Fibroblast of lung (primary cell): Measurements from ENCODE around the gene KRTAP19-5.

Experiments used
- EZH2 ChIP-seq: IDR thresholded peaks from 2 replicates; pipeline ENCODE4 v1.5.1; 2012; ENCODE audit warnings: low read length, control low read depth, mild to moderate bottlenecking; ENCODE audit errors: missing control alignments
- TF ChIP-seq, protein P1 (sequence below), 2 donors: IDR thresholded peaks in 1 of 2; conservative IDR thresholded peaks in 1 of 2; 1 replicate in 1 of 2; 2 replicates in 1 of 2; pipeline ENCODE4 v1.5.1; 2011 to 2012; ENCODE audit warnings: low read length in 2 of 2, control low read depth in 1 of 2, inconsistent platforms in 1 of 2, low read depth in 1 of 2, mild to moderate bottlenecking in 1 of 2

DNA sequence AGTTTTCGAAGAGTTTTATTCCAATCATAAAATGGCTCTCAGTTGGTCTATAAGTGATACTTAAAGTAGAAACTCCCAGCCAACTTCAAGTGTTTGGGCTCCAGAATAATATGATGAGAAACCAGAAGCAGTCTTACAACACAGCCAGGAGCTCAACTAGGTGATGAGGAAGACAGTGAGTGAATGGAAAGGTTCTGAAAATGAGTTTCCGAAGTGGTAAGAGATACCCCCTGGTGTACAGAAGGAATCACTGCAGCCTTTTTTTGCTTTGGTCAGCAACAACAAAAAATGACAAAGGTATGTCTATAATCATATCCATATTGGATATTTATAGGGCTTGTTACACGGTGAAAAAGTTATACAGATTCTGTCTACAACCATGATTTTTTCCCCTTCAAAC lies 38.2 kb downstream of the KRTAP19-5 start:
- TF ChIP-seq, protein P1, sequence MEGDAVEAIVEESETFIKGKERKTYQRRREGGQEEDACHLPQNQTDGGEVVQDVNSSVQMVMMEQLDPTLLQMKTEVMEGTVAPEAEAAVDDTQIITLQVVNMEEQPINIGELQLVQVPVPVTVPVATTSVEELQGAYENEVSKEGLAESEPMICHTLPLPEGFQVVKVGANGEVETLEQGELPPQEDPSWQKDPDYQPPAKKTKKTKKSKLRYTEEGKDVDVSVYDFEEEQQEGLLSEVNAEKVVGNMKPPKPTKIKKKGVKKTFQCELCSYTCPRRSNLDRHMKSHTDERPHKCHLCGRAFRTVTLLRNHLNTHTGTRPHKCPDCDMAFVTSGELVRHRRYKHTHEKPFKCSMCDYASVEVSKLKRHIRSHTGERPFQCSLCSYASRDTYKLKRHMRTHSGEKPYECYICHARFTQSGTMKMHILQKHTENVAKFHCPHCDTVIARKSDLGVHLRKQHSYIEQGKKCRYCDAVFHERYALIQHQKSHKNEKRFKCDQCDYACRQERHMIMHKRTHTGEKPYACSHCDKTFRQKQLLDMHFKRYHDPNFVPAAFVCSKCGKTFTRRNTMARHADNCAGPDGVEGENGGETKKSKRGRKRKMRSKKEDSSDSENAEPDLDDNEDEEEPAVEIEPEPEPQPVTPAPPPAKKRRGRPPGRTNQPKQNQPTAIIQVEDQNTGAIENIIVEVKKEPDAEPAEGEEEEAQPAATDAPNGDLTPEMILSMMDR (conservative IDR thresholded peaks at IDR 0.05 in 1 of 2, IDR thresholded peaks at IDR 0.05 in 1 of 2; ENCODE audit: low read depth in 1 of 2, low read length in 2 of 2): no peak
- no peak for TF ChIP-seq EZH2
